Osteoblast (primary cell): ENCODE measurements around the gene LITAFD. TPM values are rescaled to one million over a fixed set of nuclear protein-coding genes. Genes with fewer than 3 reads are reported as not detected.
A peak's percentile ranks its signal among the peaks of the same experiment; 100 is the strongest.

Experiments
- DNase-seq: peaks from one replicate; pipeline ENCODE4 v3.0.0; 2011; ENCODE audit warnings: low spot score, mixed read lengths; ENCODE audit not compliant: insufficient read length; ENCODE audit errors: missing footprints
- H2AFZ ChIP-seq: 2 replicates; pipeline ENCODE4 v1.6.0; 2011; ENCODE audit warnings: mild to moderate bottlenecking, low read length
- H3K27ac ChIP-seq: 2 replicates; pipeline ENCODE4 v1.5.1; 2011; ENCODE audit warnings: mild to moderate bottlenecking, low read depth, low read length, moderate library complexity
- H3K27me3 ChIP-seq: 2 replicates; pipeline ENCODE4 v1.6.0; 2012; ENCODE audit warnings: mild to moderate bottlenecking, control low read depth, inconsistent platforms, low read length, moderate library complexity; ENCODE audit not compliant: insufficient read depth
- H3K36me3 ChIP-seq: 2 replicates; pipeline ENCODE4 v1.5.1; 2011; ENCODE audit warnings: mild to moderate bottlenecking, low read length, control low read depth, moderate library complexity; ENCODE audit not compliant: insufficient read depth
- H3K4me1 ChIP-seq: 2 replicates; pipeline ENCODE4 v1.5.1; 2011; ENCODE audit warnings: mild to moderate bottlenecking, low read length, control low read depth, moderate library complexity; ENCODE audit not compliant: insufficient read depth
- H3K4me2 ChIP-seq: 2 replicates; pipeline ENCODE4 v1.6.0; 2011; ENCODE audit warnings: mild to moderate bottlenecking, low read length; ENCODE audit not compliant: insufficient read depth
- H3K4me3 ChIP-seq: fragments of 200-600 bp; sonication (generic); 3 replicates; pipeline ENCODE4 v1.5.1; 2012; ENCODE audit warnings: mild to moderate bottlenecking, low read length, inconsistent platforms; ENCODE audit not compliant: insufficient read depth
- H3K79me2 ChIP-seq: 2 replicates; pipeline ENCODE4 v1.6.0; 2012; ENCODE audit warnings: mild to moderate bottlenecking, low read length, control low read depth, inconsistent platforms; ENCODE audit not compliant: insufficient read depth
- H3K9me3 ChIP-seq: 2 replicates; pipeline ENCODE4 v1.5.1; 2011; ENCODE audit warnings: low read depth, low read length, control low read depth
- H4K20me1 ChIP-seq: 2 replicates; pipeline ENCODE4 v1.6.0; 2012; ENCODE audit warnings: mild to moderate bottlenecking, low read length, control low read depth; ENCODE audit not compliant: insufficient read depth
- CTCF ChIP-seq: IDR thresholded peaks from 2 replicates; pipeline ENCODE4 v1.5.1; 2011; ENCODE audit warnings: mild to moderate bottlenecking, low read depth, low read length, moderate library complexity; ENCODE audit errors: extremely low read depth
- total RNA-seq: library from RNA; depleted of rRNA; stranded (reverse); fragments of >200 nt; gene quantifications from 2 replicates; pipeline ENCODE4 v1.2.3, GENCODE V29; 2012

Gene LITAFD
- total RNA-seq, 1 donor, result not detected

- DNase-seq, result peak; percentile 83
- H4K20me1 ChIP-seq, result peaks cover 61% of the 10 kb centered on the region
- no peak for TF ChIP-seq CTCF
- no peak overlapping the region for H3K4me3 ChIP-seq
- H3K9me3 ChIP-seq, result no peaks in the 10 kb centered on the region
- no peak overlapping the region for H3K27ac ChIP-seq
- H3K36me3 ChIP-seq, result no peaks in the 10 kb centered on the region
- H3K4me1 ChIP-seq, result peaks cover 29% of the 10 kb centered on the region
- no peaks in the 10 kb centered on the region for H3K27me3 ChIP-seq
- H3K79me2 ChIP-seq, result peaks cover 85% of the 10 kb centered on the region
- peak overlapping the region; percentile 34 for H3K4me2 ChIP-seq
- H2AFZ ChIP-seq, result no peak overlapping the region
Observed at GRCh38 chr16:8863594-8864424, 18.3 kb upstream of the LITAFD start.

GRCh38 chr16:8864480-8865110, 17.6 kb upstream of the LITAFD start:
- peak; percentile 77 for DNase-seq
- Histone ChIP-seq H4K20me1 (peaks cover 54% of the 10 kb centered on the region), H2AFZ (no peak overlapping the region), H3K9me3 (no peaks in the 10 kb centered on the region), H3K4me3 (no peak overlapping the region), H3K4me1 (peaks cover 29% of the 10 kb centered on the region), H3K27me3 (no peaks in the 10 kb centered on the region), H3K36me3 (no peaks in the 10 kb centered on the region), H3K27ac (no peak overlapping the region), H3K4me2 (no peak overlapping the region), H3K79me2 (peaks cover 77% of the 10 kb centered on the region)
- TF ChIP-seq CTCF, result no peak

GRCh38 chr16:8865145-8865882, 16.8 kb upstream of the LITAFD start:
- TF ChIP-seq CTCF, result no peak
- H4K20me1 ChIP-seq, result peaks cover 52% of the 10 kb centered on the region
- no peak overlapping the region for H3K4me3 ChIP-seq
- H3K27me3 ChIP-seq, result no peaks in the 10 kb centered on the region
- H3K36me3 ChIP-seq, result no peaks in the 10 kb centered on the region
- peaks cover 25% of the 10 kb centered on the region for H3K4me1 ChIP-seq
- H2AFZ ChIP-seq, result no peak overlapping the region
- H3K9me3 ChIP-seq, result no peaks in the 10 kb centered on the region
- H3K27ac ChIP-seq, result no peak overlapping the region
- H3K79me2 ChIP-seq, result peaks cover 71% of the 10 kb centered on the region
- DNase-seq, result peak; percentile 76
- H3K4me2 ChIP-seq, result no peak overlapping the region
